Measurements from ENCODE around the gene KRT36.

GRCh38 chr17:41494524-41494923 lies 4.8 kb upstream of the KRT36 start:
- TF ChIP-seq CTCF (IDR thresholded peaks at IDR 0.05; ENCODE audit: low read length) (no peak), EZH2 (IDR thresholded peaks at IDR 0.05; ENCODE audit: borderline replicate concordance, low read length) (no peak)

All from OCI-LY1 (cell line).